NOMO-1 treated with DMSO at 0.1 percent for 48 hours (cell line): Measurements from ENCODE around the gene FAM53B.
A peak's percentile ranks its signal among the peaks of the same experiment; 100 is the strongest.

Experiments used
- DNase-seq: peaks from one replicate; lab custom pipeline; 2025; ENCODE audit not compliant: unreplicated experiment; lab: John Stamatoyannopoulos, UW

FAM53B gene

GRCh38 chr10:124648738-124649137 lies 95.4 kb downstream of the FAM53B start:
- DNase-seq: peak; percentile 61

- no peak for DNase-seq
Observed at GRCh38 chr10:124648131-124648475, 96.1 kb downstream of the FAM53B start.

- peak; percentile 91 for DNase-seq
Observed at GRCh38 chr10:124647421-124648130, 96.6 kb downstream of the FAM53B start.

DNA sequence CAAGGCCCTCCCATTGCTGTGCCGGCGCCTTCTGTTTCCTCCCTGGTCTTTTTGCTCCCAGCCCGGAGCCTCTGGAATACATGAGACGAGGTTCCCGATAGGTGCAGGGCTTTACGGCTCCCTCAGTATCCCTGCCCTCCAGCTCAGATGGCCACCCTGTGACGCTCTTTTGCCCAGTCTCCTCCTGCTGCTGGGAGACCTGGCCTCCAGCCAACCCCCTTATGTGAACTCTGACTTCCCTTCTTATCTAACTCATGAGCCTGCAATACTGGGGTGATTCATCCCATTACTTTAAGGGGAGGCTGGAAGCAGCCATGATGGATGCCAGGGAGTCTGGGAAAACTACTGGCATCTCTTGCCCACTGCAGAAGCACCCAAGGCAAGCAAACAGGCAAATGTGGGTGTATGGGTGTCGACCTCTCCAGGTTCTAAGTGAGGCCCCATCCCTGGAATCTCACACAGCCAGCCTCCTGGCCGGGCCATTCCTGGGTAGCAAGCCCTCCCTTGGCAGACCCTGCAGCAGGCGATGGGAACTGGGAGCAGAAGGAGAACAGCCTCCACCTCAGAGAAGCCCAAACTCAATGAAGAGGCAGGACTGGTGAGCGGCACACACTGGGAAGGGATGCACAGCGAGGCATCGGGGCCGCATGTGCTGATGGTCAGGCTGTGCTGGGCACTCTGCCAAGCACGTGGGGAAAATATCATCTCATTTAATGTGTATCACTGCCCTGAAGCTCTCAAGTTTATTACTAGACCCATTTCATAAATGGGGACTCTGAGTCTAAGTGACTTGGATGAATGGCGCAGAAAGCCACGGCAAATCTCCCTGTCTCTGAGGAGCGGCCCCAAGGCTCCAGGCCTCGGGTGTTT lies 97.5 kb downstream of the FAM53B start:
- no peak for DNase-seq

DNA sequence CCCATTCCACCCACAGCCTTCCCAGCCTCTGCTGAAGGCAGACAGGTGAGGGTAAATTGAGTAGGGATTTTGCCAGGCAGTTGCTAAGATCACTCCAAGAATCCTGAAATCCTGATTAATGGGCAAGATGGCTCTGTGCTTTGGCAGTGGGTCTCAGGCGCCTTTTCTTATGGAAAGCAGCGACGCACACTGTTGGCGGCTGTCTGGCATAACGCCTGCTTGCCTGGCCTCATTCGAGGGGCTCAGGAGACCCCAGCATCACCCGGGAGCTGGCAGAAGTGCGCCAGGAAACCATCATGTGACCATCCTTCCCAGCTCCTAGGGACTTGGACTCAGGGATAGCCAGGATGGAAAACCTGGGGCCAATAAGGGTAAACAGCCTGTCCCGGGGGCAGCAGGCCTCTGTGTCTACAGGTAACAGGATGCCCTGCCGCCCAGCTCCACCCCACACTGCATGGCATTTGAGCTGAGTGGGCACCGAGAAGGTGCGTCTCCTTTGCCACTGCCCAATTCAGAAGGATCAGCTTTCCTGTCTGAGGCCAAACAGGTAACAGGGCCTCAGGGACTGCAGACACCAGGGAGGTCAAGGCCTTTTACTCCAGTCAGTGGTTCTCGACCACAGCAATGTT lies 98.6 kb downstream of the FAM53B start:
- no peak for DNase-seq

GRCh38 chr10:124644771-124645415 lies 99.3 kb downstream of the FAM53B start:
- DNase-seq: no peak

- DNase-seq: no peak
Observed at GRCh38 chr10:124644236-124644635, 99.9 kb downstream of the FAM53B start.

DNA sequence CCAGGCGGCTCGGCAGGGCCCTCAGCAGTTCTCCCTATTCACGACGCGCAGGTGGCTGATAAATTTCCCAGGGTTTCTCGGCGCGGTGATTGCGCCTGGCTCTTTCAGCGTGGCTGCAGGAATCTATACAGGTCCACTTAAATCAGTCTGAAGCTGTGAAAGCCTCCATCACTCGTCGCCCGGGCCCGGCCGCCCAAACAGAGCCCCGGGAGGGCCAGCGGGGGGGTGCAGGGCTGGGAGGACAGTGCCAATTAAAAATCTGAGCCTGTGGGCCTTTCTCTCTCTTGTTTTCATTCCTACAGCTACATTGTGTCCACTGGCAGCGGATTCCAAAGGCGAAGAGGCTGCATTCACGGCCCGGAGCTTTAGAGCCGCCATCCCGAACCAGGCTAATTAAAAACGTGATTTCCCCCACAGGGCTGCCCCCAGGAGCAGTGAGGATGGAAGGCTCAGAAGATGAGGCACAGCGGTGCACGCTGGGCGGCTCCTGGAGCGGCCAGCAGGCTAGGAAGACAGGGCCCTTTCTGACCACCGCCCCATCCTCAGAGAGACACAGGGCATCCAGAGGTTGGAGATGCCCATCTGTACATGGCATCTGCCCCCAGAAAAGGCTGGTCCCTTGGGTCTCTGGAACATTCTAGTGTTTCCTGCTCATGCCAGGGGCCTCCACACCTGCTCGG lies 100.7 kb downstream of the FAM53B start:
- no peak for DNase-seq

DNA sequence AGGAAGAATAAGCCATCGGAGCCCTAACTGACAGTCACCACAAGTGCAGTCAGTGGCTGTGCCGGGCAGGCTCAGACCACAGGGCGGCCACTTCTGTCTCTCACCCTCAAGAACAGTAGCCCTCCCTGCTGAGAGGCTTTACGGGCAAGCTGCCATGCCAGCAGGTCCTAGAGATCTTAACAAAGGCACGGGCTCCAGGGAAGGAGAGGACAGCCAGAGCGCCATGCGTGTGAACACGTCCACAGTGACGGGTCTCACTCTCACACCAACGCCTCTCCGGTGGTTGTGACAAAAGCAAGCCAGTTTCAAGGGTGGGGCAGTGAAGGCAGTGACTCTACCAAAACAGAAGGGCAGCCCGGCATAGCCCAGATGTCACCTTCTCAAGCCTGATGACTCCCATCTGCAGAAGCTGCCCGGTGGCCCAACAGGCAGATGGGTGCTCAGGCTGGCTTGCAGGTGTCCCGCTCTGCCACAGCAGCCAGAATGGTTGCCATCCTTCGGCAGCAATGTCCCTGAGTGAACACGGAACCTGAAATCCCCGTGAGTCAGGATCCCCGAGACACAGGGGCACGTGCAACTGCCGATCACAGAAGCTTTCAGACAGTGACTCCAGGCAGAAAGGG lies 102.0 kb downstream of the FAM53B start:
- no peak for DNase-seq

GRCh38 chr10:124641282-124642087 lies 102.7 kb downstream of the FAM53B start:
- peak; percentile 78 for DNase-seq

DNA sequence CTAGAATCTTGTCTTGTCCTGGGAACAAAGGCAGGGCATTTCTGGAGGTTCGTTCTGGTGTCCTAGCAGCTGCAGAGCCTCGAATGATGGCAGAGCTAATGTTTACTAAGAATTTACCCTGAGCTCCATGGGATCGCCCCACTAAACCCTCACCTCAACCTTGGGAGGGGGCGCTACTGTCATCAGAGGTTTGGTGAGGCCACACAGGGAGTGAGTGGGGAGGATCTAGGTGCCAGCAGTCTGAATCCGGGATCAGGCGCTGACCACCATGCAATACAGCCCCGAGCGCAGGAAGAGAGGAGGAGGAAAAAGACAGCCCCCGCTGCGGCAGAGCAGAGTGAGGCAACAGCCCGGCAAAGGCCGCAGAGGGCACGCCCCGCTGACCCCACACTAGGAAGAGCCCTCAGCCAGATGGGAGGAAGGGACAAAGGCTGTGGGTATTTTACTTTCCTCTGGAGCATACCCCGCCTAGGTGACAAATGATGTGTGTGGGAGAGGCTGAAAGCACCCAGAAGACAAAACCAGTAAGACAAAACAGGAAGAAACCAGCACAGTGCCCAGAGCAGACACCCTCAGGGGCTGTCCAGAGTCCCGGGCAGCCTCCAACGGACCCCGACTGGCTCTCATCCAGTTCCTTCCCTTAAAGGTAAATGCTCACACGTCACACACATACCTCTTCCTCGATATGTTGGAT lies 103.5 kb downstream of the FAM53B start:
- DNase-seq: peak; percentile 44

- no peak for DNase-seq
Observed at GRCh38 chr10:124640056-124640455, 104.1 kb downstream of the FAM53B start.

GRCh38 chr10:124639646-124640045 lies 104.5 kb downstream of the FAM53B start:
- DNase-seq: no peak

- no peak for DNase-seq
Observed at GRCh38 chr10:124639206-124639605, 105.0 kb downstream of the FAM53B start.

DNA sequence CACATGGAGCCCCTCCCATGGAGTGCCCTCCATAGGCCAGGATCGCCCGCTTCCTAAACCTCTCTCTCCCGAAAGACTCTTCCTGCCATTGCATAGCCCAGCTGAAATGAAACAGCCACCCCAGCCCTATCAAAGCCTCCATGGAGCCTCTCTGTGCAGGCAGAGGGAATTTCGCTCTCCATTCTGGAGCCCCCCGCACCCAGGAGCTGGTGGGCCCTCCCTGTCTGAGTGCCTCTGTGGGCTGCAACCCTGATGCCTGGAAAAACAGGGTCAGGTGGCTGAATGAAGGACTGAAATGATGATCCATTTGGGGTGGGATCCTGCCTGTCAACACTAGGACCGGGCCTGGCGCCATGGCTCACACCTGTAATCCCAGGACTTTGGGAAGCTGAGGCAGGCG lies 106.4 kb downstream of the FAM53B start:
- no peak for DNase-seq

DNA sequence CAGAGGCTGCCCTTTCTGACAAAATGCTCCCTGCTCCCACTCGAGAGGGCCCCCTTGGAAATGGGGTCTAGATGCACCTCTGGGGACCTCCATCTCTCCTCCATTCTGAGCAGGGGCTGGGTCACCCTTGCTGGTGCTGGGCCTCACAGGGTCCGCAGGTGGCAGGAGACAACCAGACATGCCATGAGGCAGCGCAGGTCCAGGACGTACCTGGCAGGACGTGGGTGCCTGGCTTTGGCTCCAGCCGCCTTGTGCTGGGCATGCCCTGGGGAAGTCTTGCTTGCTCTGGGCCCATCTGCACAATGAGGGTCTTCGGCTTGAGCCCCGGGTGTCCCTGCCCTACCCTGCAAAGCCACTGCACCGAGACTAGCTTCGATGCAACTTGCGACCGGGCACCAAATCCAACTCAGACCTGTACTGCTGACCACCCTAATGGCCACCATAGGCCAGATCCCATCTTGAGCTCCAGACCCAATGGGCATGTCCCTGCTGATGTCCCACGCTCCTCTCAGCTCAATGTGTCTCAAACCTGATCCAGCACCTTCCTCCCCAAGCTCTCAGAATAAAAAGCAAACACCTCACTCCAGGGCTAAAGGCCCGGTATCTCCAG lies 107.0 kb downstream of the FAM53B start:
- DNase-seq: no peak

DNA sequence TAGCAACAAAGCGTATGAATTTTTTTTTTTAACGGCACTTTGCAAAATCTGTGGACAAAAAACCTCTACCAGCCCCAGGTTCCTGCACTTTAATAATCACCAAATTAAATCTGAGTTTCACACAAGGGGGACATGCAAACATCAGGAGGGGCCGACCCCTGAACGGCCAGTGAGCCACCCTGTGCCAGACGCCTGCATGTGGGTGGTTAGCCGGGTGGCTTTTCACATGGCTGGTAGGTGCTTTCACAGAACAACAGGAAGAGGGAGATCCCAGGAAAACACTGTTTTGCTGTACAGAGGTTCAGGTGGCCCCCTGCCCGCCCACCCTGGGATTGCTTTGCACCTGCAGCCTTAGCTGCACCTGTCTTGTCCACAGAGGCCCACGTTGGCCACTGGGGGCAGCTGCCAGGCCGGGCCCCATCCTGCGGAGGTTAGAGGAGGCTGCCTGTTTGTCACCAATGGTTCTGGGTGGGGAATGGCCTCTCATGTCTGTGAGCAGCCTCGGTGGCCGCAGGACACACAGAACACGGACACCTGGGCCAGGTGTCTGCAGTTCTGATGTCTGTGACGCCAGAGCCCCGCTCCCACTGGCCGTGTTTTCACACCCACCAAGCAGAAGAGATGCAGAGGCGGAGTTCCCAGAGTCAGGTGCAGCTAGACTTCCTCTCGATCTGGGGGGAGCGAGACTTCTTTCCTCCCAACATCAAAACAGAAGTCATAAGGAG lies 107.7 kb downstream of the FAM53B start:
- no peak for DNase-seq

DNA sequence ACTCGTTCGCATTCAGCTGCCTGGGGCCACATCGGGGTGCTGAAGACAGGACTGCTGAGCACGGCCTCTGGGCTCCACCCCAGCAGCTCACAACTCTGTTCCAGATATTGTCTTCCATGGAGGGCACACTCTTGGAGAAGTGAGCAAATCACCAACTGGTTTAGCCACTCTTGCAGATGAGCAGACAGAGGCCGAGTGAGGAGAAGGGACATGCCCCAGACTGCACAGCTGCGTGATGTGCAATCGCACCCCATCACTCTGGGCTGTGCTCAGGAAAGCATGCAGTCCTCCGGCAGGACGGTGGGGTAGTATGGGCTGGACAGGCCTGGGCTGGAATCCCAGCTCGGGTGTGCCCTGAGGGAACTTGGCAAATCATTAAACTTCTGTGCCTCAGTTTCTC lies 111.6 kb downstream of the FAM53B start:
- DNase-seq: no peak
